Fibroblast of lung (primary cell): ENCODE measurements around the gene PATE1.

Experiments used
- CTCF ChIP-seq, 2 donors: IDR thresholded peaks in 1 of 2; conservative IDR thresholded peaks in 1 of 2; 1 replicate in 1 of 2; 2 replicates in 1 of 2; pipeline ENCODE4 v1.5.1; 2011 to 2012; ENCODE audit warnings: low read length in 2 of 2, control low read depth in 1 of 2, inconsistent platforms in 1 of 2, low read depth in 1 of 2, mild to moderate bottlenecking in 1 of 2
- EZH2 ChIP-seq: IDR thresholded peaks from 2 replicates; pipeline ENCODE4 v1.5.1; 2012; ENCODE audit warnings: low read length, control low read depth, mild to moderate bottlenecking; ENCODE audit errors: missing control alignments

- no peak for TF ChIP-seq EZH2
- no peak for TF ChIP-seq CTCF (conservative IDR thresholded peaks at IDR 0.05 in 1 of 2, IDR thresholded peaks at IDR 0.05 in 1 of 2; ENCODE audit: low read depth in 1 of 2, low read length in 2 of 2)
Observed at GRCh38 chr11:125787827-125788226, 41.7 kb downstream of the PATE1 start, which contains the start of gene PATE3.
